Jurkat, Clone E6-1 (cell line): ENCODE results near the gene NUMB.

ENCODE experiments used
- DNase-seq: peaks from one replicate; pipeline ENCODE4 v3.0.0-alpha.2; 2011; ENCODE audit warnings: low read depth, low spot score
- H3K4me3 ChIP-seq: 2 replicates; pipeline ENCODE4 v1.5.1; 2011; ENCODE audit warnings: mild to moderate bottlenecking, low read length, control low read depth, moderate library complexity

The NUMB gene

DNA sequence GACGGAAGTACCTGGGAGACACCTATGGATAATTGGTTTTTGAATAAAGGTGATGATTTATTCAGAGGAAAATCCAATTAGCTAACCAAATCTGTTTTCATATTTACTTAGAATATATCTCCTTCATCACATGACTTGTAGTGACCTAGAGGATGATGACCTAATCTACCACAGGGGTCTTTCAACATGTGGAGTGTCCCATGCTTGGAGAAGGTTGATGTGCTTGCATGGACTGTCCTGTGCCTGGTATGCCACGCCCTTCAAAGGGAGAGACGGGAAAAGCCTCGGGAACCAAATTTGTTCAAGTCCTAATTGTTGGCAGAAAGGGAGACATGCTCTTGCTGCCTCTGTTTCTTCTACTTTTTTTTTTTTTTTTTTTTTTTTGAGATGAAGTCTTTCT, 232.8 kb downstream of the NUMB start:
- DNase-seq: no peak
- H3K4me3 ChIP-seq: no peak overlapping the region
